ENCODE measurements around the gene DEFB132.
A peak's percentile ranks its signal among the peaks of the same experiment; 100 is the strongest.

The DEFB132 gene, protein sequence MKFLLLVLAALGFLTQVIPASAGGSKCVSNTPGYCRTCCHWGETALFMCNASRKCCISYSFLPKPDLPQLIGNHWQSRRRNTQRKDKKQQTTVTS

DNA sequence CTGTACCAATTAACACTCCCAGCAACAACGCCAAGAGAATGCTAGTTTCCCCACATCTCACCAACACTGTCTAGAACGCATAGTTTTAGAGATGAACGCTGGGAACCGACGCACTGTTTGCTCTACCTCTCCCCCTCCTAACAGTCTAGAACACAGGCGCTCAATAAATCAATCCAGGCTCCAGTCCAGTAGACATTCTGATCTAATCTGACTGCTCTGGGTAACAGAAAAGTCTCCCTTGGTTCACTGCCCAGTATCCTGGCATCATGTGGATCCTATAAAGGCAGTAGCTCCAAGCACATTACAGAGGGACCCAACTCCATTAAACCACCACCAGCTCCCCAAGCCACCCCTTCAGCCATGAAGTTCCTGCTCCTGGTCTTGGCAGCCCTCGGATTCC, at the start of gene DEFB132:
DEFB132 (plus strand) TSS at position 306 of the 400 bp plus-strand sequence; CDS start at position 361, 55 bp downstream.
- peak within 1 kb of the TSS; percentile 88 for H3K27ac ChIP-seq
- TF ChIP-seq, protein P1, sequence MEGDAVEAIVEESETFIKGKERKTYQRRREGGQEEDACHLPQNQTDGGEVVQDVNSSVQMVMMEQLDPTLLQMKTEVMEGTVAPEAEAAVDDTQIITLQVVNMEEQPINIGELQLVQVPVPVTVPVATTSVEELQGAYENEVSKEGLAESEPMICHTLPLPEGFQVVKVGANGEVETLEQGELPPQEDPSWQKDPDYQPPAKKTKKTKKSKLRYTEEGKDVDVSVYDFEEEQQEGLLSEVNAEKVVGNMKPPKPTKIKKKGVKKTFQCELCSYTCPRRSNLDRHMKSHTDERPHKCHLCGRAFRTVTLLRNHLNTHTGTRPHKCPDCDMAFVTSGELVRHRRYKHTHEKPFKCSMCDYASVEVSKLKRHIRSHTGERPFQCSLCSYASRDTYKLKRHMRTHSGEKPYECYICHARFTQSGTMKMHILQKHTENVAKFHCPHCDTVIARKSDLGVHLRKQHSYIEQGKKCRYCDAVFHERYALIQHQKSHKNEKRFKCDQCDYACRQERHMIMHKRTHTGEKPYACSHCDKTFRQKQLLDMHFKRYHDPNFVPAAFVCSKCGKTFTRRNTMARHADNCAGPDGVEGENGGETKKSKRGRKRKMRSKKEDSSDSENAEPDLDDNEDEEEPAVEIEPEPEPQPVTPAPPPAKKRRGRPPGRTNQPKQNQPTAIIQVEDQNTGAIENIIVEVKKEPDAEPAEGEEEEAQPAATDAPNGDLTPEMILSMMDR (conservative IDR thresholded peaks at IDR 0.05), result no peak

DNA sequence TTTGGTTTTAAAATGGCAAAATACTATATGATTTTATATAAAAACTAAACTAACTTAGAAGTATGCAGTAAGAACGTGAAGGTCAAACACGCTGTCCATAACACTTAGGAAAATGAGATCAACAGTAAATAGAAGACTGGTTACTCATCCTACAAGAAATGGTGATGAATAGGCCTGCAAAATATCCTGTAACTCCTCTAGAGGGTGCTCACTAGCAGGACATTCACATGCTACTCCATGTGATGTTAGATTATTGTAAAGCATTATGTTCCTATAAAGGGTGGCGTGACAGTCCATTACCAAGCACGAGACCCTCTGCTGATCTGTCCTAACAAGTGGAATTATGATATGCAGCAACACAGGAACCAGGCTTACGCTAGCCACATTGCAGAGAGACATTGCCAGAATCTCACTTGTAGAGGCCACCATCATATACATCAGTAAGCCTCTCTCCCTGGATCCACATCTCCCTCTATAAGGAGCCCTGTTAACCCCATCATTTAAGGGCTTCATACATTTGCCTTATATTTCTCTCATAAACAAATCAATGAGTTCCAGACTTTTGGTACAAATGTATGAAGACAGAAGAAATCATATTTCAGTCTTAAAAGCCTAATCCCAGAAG, 48.5 kb upstream of the DEFB132 start:
- no peak overlapping the region for H3K27ac ChIP-seq
- TF ChIP-seq, protein P1 (conservative IDR thresholded peaks at IDR 0.05), result peak; percentile 69

DNA sequence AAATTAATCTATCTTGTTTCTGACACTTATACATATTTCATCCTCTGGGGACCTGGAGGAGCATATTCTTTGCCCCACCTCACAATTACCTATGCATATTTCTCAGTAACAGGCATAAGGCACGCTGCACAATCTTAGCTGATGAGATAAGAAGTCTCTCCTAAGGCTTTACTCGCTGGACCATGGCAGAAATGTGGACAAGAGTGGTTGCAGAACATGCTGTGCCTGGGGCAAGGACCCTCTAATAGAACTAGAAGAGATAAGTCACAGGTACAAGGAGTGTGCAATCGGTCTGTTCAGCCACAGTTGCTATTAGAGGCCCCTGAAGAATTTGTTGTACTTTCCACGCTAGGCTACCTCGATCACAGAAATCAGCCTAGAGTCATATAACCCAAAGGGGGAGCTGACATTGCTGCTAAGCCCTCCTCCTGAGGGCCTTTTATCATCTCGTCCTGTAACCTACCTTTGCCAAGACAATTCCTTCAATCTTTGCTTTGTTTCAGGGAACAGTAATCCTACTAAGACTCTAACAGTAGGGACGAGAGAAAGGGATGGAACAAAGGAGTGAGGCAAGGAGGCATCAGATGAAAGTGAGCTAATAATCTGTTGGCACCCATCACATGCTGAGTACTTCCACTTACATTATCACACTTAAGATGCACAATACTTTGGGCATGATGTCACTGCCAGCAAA, 46.6 kb upstream of the DEFB132 start:
- H3K27ac ChIP-seq, result no peak overlapping the region
- TF ChIP-seq, protein P1 (conservative IDR thresholded peaks at IDR 0.05), result no peak

DNA sequence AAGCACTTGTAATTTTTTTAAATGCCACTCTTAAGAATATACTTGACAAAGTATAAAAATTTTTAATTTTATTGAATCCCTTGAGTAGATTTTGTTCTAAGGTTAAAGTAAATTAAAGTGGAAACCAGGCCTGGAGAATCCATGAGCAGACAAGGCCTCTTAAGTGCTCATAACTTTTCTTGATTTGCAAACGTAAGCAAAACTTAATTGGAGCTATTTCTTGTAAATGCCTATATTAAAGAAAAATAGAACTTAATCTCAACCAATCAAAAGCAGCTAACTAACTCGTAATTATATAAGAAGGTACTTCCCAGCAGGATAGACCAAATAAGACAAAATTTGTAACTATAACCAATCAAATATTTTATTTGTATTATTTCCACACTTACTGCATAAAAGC, 43.1 kb upstream of the DEFB132 start:
- TF ChIP-seq, protein P1 (conservative IDR thresholded peaks at IDR 0.05), result no peak
- no peak overlapping the region for H3K27ac ChIP-seq

DNA sequence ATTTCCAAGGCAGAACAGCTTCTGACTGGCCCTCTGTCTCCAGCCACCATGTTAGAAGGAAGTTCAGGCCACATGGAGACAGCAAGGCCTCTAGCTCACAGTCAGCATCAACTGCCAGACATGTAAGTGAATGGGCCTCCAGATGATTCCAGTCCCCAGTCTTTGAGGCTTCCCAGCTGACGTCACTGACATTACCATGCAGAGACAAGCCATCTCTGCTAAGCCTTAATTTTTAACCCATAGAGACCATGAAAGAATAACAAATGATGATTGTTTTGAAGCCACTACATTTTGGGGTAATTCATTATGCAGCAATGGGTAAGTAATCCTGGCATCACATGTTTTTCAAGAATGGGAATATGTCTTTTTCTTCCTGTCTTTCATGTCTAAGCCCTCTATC, 41.7 kb upstream of the DEFB132 start:
- TF ChIP-seq, protein P1 (conservative IDR thresholded peaks at IDR 0.05), result no peak
- no peak overlapping the region for H3K27ac ChIP-seq

DNA sequence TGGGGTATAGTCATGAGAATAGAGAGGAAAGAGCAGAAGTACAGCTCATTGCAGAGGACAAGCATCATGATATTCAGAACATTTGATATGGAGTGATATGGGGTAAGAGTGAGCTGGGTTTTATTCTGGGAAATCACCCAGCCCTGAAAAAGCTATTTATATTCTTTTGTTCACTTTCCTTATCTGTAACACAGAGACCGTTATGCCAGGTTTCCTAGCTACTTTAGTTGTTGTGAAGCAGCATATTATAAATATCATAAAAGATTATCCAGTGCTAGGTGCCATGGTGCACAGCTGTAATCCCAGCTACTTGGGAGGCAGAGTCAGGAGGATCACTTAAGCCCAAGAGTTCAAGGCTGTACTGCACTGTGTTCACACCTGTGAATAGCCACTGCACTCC, 40.3 kb upstream of the DEFB132 start:
- TF ChIP-seq, protein P1 (conservative IDR thresholded peaks at IDR 0.05), result no peak
- H3K27ac ChIP-seq, result no peak overlapping the region

DNA sequence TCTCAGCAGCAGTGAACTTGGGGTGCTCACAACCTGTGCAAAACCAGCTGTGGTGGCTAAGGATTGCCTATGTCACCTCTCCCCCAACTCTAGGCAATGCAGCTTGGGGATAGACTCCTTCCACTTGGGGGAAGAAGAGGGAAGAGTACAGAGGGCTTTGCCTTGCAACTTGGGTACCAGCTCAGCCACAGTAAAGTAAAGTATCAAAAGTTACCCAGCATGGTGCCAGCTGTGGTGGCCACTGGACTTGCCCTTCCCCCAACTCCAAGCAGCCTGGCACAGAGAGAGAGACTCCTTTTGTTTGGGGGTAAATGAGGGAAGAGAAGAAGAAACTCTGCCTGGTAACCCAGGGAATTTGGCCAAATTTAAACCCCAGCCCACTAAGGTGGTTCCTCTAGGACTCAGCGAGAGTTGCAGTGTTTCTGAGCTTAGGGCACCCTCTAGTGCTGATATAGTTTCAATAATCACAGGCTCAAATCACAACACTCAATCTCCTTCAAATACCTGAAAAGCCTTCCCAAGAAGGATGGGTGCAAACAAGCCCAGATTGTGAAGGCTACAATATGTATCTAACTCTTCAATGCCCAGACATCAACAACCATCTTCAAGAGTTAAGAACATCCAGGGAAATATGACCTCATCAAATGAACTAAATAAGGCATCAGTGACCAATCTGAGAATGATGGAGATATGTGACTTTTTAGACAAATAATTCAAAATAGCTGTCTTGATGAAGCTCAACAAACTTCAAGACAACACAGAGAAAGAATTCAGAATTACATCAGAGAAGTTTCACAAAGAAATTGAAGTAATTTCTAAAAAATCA, 38.0 kb upstream of the DEFB132 start:
- TF ChIP-seq, protein P1 (conservative IDR thresholded peaks at IDR 0.05), result peak; percentile 87
- no peak overlapping the region for H3K27ac ChIP-seq
